H7 (cell line): ENCODE results near the gene C2orf78. TPM values are rescaled to one million over a fixed set of nuclear protein-coding genes. Genes with fewer than 3 reads are reported as not detected.
"Not testable (repeated sequence)": the region's sequence is repeated elsewhere in the genome, so short reads cannot be mapped to it uniquely, and the experiment has no call there.

Experiments
- DNase-seq: peaks from one replicate; pipeline ENCODE4 v3.0.0; 2012
- H3K27me3 ChIP-seq: 2 replicates; pipeline ENCODE4 v1.6.0; 2011; ENCODE audit warnings: mild to moderate bottlenecking, low read length; ENCODE audit not compliant: control insufficient read depth, insufficient read depth
- H3K36me3 ChIP-seq: replicated peaks from 2 replicates; pipeline ENCODE4 v1.5.1; 2011; ENCODE audit warnings: low read length; ENCODE audit not compliant: control insufficient read depth, insufficient read depth
- H3K4me3 ChIP-seq: 2 replicates; pipeline ENCODE4 v1.5.1; 2011; ENCODE audit warnings: low read depth, mild to moderate bottlenecking, control low read depth, low read length, moderate library complexity; ENCODE audit not compliant: insufficient read depth
- total RNA-seq: library from RNA; depleted of rRNA; stranded (reverse); fragments of >200 nt; shearing (Covaris generic); gene quantifications from 2 replicates; pipeline ENCODE4 v1.2.3, GENCODE V29; 2014

Gene C2orf78
- total RNA-seq, 1 experiment from 2014 or later, result not detected

- H3K36me3 ChIP-seq, result peaks cover 12% of the 10 kb centered on the region
- H3K4me3 ChIP-seq, result no peak overlapping the region
- no peak for DNase-seq
- no peaks in the 10 kb centered on the region for H3K27me3 ChIP-seq
Measured at GRCh38 chr2:73766349-73766748, 17.6 kb upstream of the C2orf78 start.

GRCh38 chr2:73766994-73767393, 17.0 kb upstream of the C2orf78 start:
- no peak for DNase-seq
- Histone ChIP-seq H3K4me3 (no peak overlapping the region), H3K36me3 (peaks cover 12% of the 10 kb centered on the region), H3K27me3 (no peaks in the 10 kb centered on the region)

GRCh38 chr2:73770725-73771124, 13.3 kb upstream of the C2orf78 start:
- DNase-seq, result no peak
- Histone ChIP-seq H3K27me3 (no peaks in the 10 kb centered on the region), H3K36me3 (peaks cover 6% of the 10 kb centered on the region), H3K4me3 (no peak overlapping the region)

GRCh38 chr2:73772819-73773218, 11.2 kb upstream of the C2orf78 start:
- Histone ChIP-seq H3K36me3 (peaks cover 9% of the 10 kb centered on the region), H3K4me3 (no peak overlapping the region), H3K27me3 (no peaks in the 10 kb centered on the region)
- DNase-seq, result no peak

GRCh38 chr2:73776381-73776780, 7.6 kb upstream of the C2orf78 start:
- peaks cover 7% of the 10 kb centered on the region for H3K36me3 ChIP-seq
- no peak for DNase-seq

GRCh38 chr2:73776869-73777519, 7.0 kb upstream of the C2orf78 start:
- DNase-seq, result no peak
- H3K4me3 ChIP-seq, result no peak overlapping the region
- H3K36me3 ChIP-seq, result peaks cover 7% of the 10 kb centered on the region
- no peaks in the 10 kb centered on the region for H3K27me3 ChIP-seq

More at GRCh38 chr2:73776381-73776780, 7.6 kb upstream of the C2orf78 start:
- Histone ChIP-seq H3K27me3 (no peaks in the 10 kb centered on the region), H3K4me3 (no peak overlapping the region)

- peak overlapping the region; percentile 97 for H3K4me3 ChIP-seq
- not testable (repeated sequence) for H3K36me3 ChIP-seq, H3K27me3 ChIP-seq, DNase-seq
Measured at GRCh38 chr2:73778867-73779466, 5.0 kb upstream of the C2orf78 start.

GRCh38 chr2:73779467-73780236, 4.3 kb upstream of the C2orf78 start, which contains the start of gene DUSP11:
DUSP11 (minus strand) TSS chr2:73780103; CDS start chr2:73779974, 129 bp downstream.
- DNase-seq, result peak; percentile 91
- H3K27me3 ChIP-seq, result no peaks in the 10 kb centered on the region
- H3K36me3 ChIP-seq, result peaks cover 6% of the 10 kb centered on the region
- peak within 1 kb of the TSS; percentile 97 for H3K4me3 ChIP-seq

- no peak for DNase-seq
- H3K36me3 ChIP-seq, result peaks cover 6% of the 10 kb centered on the region
- no peak overlapping the region; the same call in none of the 2 replicates for H3K4me3 ChIP-seq
- no peaks in the 10 kb centered on the region for H3K27me3 ChIP-seq
Measured at GRCh38 chr2:73780237-73780582, 3.8 kb upstream of the C2orf78 start.

- H3K36me3 ChIP-seq, H3K27me3 ChIP-seq, DNase-seq, H3K4me3 ChIP-seq: not testable (repeated sequence)
Measured at GRCh38 chr2:73783402-73783801, 581 bp upstream of the C2orf78 start.

- no peak for DNase-seq
- no peaks in the 10 kb centered on the region; the same call in 1 of the 2 replicates for H3K27me3 ChIP-seq
- no peaks in the 10 kb centered on the region for H3K36me3 ChIP-seq
- H3K4me3 ChIP-seq, result no peak overlapping the region
Measured at GRCh38 chr2:73811878-73812277, 27.9 kb downstream of the C2orf78 start.

- Histone ChIP-seq H3K4me3 (no peak overlapping the region), H3K36me3 (no peaks in the 10 kb centered on the region), H3K27me3 (no peaks in the 10 kb centered on the region; the same call in 1 of the 2 replicates)
- no peak for DNase-seq
Measured at GRCh38 chr2:73812635-73813034, 28.7 kb downstream of the C2orf78 start.

GRCh38 chr2:73818296-73818695, 34.3 kb downstream of the C2orf78 start:
- H3K36me3 ChIP-seq, result no peaks in the 10 kb centered on the region
- H3K27me3 ChIP-seq, result no peaks in the 10 kb centered on the region; the same call in 1 of the 2 replicates
- no peak overlapping the region for H3K4me3 ChIP-seq
- no peak for DNase-seq

GRCh38 chr2:73821227-73821626, 37.2 kb downstream of the C2orf78 start:
- Histone ChIP-seq H3K36me3 (no peaks in the 10 kb centered on the region), H3K4me3 (no peak overlapping the region), H3K27me3 (no peaks in the 10 kb centered on the region)
- DNase-seq, result no peak

- no peaks in the 10 kb centered on the region for H3K27me3 ChIP-seq
- no peak for DNase-seq
- no peak overlapping the region for H3K4me3 ChIP-seq
- H3K36me3 ChIP-seq, result no peaks in the 10 kb centered on the region
Measured at GRCh38 chr2:73821669-73822068, 37.7 kb downstream of the C2orf78 start.
